CMK (cell line): Measurements from ENCODE around the gene STK25.
"Not testable (repeated sequence)": the region's sequence is repeated elsewhere in the genome, so short reads cannot be mapped to it uniquely, and the experiment has no call there.

Experiments used
- DNase-seq: peaks from one replicate; pipeline ENCODE4 v3.0.0-alpha.2; 2010; ENCODE audit warnings: low read depth

Gene STK25

GRCh38 chr2:241539616-241540374, 31.4 kb upstream of the STK25 start:
- DNase-seq, result no peak

DNA sequence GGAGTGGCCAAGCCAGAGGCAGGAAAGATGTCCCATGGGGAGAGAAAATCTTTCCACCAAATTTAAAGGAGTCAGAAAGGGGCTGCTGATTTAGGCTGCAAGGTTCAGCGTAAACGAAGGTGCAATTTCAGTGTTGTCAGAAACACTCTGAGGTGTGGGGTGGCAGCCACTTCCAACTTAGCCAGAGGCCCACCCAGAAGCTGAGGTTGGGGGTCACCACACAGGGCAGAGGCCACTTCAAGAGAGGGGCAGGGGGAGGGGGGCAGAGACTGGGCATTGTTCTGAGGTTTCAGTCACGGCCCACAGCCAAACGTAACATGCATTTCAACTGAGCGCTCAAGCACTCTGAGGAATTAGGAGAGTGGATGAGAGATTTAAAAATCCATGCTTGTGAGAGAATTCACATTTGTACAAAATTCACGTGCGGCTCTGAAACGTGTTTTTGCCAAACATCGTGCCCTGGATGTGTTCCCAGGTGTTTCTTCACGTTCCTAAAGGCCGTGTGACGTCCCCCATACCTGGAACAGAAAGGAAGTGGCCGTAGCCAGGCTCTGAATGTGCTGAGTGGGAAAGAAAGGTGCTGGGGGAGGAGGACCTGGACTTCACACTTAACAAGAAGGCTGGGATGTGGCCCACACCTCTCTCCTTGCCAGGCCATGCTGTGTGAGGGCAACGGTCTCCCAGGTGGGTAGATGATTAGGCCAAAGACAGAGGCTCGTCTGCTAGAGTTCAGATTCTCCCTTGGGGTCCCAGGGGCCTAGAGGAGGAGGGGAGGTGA, 30.6 kb upstream of the STK25 start:
- no peak for DNase-seq

- DNase-seq, result no peak
Observed at GRCh38 chr2:241535871-241536655, 27.7 kb upstream of the STK25 start.

GRCh38 chr2:241534701-241535375, 26.5 kb upstream of the STK25 start:
- no peak for DNase-seq

- DNase-seq, result no peak
Observed at GRCh38 chr2:241534293-241534692, 25.9 kb upstream of the STK25 start.

DNA sequence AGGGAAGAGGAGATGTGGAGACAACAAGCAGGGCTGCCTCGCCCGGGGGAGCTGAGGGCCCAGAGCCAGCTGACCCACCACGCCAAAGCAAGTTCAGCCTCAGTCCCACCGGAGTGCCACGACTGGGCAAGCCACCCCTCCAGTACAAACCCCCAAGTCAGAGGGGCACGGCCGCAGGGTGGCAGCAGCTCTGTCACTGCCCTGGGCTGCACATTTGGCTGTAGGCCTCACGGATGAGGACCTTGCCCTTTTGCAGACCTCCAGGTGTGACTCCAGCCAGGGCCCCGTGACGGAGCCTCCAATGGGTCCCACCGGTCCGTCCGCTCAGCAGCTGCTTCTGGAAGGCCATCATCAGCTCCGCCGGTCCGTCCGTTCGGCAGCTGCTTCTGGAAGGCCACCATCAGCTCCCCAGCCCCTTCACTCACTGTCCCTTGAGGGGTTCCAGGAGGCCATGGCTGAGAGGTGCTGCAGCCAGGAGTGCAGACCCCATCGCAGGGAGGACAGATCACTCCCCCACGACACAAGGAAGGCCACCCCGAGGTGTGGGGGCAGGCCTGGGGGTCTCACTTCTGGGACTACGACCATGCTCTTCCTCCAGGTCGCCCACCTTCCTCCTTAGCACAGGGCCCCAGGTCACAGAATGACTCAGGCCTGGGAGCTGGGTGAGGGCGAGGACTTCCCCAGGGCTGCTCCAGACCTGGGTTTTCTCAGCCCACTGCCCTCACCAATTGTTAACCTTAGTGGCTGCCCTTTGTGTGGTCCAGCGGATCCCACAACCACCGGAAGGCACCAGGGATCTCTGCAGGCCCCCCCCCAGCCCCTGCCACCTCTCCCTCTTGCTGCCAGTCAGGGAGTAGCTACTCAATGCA, 24.6 kb upstream of the STK25 start:
- DNase-seq, result no peak

- no peak for DNase-seq
Observed at GRCh38 chr2:241532168-241532567, 23.8 kb upstream of the STK25 start.

- DNase-seq, result no peak
Observed at GRCh38 chr2:241531161-241531722, 22.9 kb upstream of the STK25 start.

- DNase-seq, result no peak
Observed at GRCh38 chr2:241530571-241530970, 22.2 kb upstream of the STK25 start.

DNA sequence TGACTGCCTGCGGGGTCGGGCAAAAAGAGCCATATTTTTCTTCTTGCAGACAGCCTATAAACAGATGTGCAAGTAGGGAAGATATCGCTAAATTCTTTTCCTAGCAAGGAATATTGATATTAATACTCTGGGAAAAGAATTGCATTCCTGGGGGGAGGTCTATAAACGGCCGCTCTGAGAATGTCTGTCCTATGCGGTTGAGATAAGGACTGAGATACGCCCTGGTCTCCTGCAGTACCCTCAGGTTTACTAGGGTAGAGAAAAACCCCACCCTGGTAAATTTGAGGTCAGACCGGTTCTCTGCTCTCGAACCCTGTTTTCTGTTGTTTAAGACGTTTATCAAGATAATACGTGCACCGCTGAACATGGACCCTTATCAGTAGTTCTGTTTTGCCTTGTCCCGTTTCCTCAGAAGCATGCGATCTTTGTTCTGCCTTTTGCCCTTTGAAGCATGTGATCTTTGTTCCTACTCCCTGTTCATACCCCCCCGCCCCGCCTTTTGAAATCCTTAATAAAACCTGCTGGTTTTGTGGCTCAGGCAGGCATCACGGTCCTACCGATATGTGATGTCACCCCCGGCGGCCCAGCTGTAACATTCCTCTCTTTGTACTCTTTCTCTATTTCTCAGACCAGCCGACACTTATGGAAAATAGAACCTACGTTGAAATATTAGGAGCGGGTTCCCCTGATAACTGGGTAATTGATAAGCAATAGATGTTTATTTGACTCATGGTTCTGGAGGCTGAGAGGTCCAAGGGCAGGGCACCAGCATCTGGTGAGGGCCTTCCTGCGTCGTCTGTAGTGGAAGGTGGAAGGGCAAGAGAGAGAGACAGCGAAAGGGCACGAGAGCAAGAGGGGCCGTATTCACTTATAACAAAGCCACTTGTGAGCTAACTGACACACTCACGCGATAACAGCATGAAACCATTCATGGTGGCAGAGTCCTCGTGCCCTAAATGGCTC, 17.7 kb upstream of the STK25 start:
- DNase-seq, result not testable (repeated sequence)

GRCh38 chr2:241522477-241522876, 14.1 kb upstream of the STK25 start:
- no peak for DNase-seq

DNA sequence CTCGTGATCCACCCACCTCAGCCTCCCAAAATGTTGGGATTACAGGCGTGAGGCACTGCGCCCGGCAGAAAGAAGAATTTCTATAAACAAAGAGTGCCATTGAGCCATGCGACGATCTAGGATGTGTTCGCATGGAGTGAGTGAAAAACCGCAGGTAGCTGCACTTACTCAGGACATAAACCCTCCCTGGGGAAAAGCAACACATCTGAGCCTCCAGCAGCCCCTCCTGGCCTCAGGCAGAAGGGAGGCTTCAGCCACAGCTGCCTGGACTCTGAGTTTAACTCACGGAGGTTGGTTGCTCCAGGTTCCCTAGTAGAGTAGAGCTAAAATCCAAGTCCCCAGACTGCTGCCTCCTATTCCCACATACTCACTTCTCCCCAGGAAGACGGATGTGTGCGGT, 11.3 kb upstream of the STK25 start:
- no peak for DNase-seq

- no peak for DNase-seq
Observed at GRCh38 chr2:241517297-241517696, 8.9 kb upstream of the STK25 start.

- no peak for DNase-seq
Observed at GRCh38 chr2:241516520-241516965, 8.2 kb upstream of the STK25 start.

DNA sequence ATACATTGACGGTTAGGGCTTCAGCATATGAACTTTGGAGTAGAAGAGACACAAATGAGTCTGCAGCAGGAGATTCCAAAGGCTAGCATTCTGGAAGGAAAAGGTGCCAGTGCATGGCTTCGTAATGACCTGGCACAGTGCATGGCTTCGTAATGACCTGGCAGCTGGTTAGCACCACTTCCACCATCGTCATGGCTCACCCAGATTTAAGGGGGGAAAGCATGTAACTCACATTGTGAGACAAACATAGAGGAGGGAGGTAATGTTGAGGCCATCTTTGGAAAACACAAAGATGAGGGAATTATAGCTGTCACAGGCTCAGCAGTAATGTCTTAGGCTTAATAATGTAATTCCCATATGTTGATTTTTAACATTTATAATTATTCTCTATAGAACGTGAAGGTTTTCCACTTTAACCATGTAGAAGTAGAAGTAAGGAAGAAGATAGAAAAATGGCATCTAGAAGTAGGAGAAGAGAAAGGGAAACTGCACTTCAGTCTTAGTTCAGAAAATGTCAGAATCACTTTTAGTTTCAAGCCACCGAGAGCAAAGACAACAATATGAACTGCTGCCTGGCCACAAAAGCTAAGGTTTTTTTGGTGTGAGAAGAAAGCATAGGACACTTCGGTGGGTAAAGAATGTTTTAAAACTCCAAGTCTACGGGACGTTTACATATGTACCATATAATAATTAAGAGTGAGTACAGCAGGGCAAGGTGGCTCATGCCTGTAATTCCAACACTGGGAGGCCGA, 6.8 kb upstream of the STK25 start:
- no peak for DNase-seq

- no peak for DNase-seq
Observed at GRCh38 chr2:241514553-241514952, 6.2 kb upstream of the STK25 start.

DNA sequence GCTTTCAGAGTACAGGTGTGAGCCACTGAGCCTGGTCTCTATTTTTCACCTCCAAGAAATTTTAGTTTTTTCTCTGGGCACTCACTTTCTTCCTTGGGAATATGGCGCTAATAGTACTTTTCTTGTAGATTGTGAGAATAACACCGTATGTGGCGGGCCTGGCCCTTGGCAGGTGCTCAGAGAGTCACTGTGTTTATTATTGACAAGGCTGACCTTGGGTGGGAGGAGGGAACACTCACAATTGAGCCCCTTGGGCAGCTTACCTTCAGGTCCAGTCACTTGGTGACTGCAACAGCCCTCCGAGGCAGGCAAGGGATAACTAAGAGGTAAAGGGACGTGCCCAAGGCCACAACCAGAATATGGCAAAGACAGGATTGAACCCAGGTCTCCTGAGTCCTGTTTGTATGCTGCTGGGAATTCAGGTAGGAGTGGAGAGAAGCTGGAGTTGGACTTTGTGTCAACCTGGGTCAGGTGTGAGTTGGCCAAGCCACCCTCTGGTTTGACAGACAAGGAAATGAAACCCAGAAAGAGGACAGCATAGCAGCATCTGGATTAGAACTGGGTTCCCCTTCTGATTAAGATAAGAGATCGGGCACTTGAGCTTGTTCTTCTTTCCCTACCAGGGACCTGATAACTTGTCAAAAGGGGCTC, 2.8 kb upstream of the STK25 start:
- DNase-seq, result no peak

DNA sequence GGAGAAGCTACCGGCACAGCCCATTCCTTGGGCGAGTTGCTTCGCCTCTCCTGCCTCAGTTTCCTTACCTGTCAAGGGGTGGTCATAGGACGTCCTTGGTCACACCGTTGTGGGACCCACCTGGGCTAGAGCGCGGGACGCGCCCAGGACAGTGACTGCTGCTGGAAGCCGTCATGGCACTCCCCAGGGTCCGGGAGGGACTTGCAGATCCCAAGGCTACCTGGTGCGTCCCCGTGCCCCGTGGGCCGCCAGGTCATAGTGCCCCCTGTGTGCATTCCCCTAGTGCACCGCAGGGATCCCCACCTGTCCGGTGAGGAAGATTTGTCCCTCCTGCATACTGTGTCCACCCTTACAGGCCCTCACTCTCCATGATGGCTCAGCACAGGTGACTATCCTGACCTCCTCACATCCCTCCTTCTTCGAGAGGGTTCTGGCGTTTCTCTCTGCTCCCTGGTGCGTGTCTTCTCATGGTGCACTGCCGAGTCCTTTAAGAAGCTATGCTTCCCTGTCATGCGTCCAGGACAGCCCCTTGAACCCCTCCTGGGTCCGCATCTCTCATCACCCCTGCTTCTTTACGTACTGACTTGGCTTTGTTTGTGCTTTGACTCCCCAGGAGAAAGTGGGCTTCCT, 886 bp upstream of the STK25 start:
- DNase-seq, result no peak
